ENCODE data around the gene PIH1D2. TPM values are rescaled to one million over a fixed set of nuclear protein-coding genes. Genes with fewer than 3 reads are reported as not detected.

The PIH1D2 gene, protein sequence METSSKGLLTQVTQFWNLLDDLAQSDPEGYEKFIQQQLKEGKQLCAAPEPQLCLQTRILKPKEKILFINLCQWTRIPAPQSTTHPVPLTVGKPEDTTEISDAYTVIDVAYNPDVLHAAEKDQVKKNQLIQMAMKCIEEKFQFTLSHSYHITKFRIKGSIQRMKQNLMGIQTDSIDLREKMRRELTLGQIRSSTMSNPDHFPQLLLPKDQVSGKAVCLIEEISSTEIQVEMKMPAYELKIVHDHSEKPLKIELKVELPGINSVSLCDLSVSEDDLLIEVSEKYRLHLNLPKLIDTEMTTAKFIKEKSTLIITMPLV
- total RNA-seq (2012; rRNA removed) (1.1 and 2.2 TPM in 2 replicates), polyA plus RNA-seq (2012; rRNA removed) (0.89 and 1.1 TPM in 2 replicates), Bru-seq, nascent RNA (percentile 27 among the genes with signal in this experiment), BruChase-seq, experiment 1, labeled RNA remaining after a 6-hour chase (percentile 30 among the genes with signal in this experiment), BruChase-seq, experiment 2, labeled RNA remaining after a 2-hour chase (percentile 31 among the genes with signal in this experiment)
- 0.13 and 0.23 TPM in 2 replicates for polyA plus RNA-seq (2012; cell fraction: cytosol; rRNA removed)
- 0.13 and 1.3 TPM in 2 replicates for polyA plus RNA-seq (2012; cell fraction: nucleus; rRNA removed; ENCODE audit: low replicate concordance)
- long read RNA-seq = 0 reads

DNA sequence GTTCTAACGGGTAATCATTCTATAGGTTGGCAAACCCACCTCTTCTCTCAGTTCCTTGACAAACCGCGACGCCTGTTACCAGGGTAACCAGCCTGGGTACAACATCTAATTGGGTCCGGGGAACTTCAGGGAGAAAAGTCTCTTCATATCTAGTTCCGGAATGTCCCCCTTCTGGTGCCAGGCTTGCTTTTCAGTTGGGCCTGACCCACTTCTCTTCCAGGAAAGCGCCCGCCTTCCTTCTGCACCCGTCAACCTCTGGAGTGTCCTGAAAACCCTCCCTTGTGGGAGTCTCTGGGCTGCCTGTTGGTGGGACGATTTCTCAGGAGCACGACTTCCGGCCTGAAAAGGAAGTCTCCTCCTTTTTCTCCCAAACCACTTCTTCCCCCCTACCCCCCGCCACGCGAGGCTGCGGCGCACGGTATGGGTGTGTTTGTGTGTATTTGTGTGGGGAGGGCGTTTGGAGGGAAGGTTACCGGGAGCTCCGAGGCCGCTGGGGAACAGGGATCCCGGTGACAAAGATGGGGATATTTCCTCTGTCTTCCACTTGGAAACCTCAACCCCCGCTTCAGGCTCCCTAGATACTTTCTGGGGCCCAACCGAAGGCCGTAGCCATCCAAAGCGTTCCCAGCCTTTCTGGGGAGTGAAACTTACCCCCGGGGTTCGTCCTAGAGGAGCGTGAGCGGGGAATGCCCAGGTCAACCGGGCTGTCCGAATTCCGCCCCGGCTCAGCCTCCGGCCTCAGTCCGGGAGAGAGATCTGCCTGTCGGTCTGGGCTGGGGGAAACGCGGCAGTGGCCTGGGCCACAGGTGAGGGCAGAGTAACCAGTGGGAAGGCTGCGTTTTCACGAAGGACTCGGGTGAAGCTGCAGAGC lies at the start of gene PIH1D2, which contains the start of gene NKAPD1:
Gene PIH1D2, minus strand, starts transcription at position 77 of the 871 bp plus-strand sequence. CDS start 843 bp downstream, outside the sequence.
Gene NKAPD1, plus strand, starts transcription at position 359 of the 871 bp plus-strand sequence. CDS start 1,276 bp downstream, outside the sequence.
- Histone ChIP-seq H3K4me1 (ENCODE audit: control insufficient read depth, insufficient read depth, low read length) (no peaks in the 10 kb centered on the region), H3K9ac (ENCODE audit: low read depth, low read length) (peak within 1 kb of the TSS; percentile 87), H3K27me3 (ENCODE audit: control insufficient read depth, insufficient read depth, low read length) (no peaks in the 10 kb centered on the region), H3K9me3 (ENCODE audit: control insufficient read depth, insufficient read depth, low read length) (no peaks in the 10 kb centered on the region), H3K4ac (ENCODE audit: low read depth, low read length) (peak within 1 kb of the TSS; percentile 84), H3K56ac (ENCODE audit: extremely low read depth, insufficient read depth, low read length) (peak within 1 kb of the TSS; percentile 88), H3K79me1 (ENCODE audit: low read depth in 1 of 2, low read length in 2 of 2) (peaks cover 10 to 25% of the 10 kb centered on the region in 2 experiments; a peak in 3 of 4 replicates), H3K27ac (ENCODE audit: insufficient read depth, low read length) (peak within 1 kb of the TSS; percentile 85), H2BK15ac (ENCODE audit: low read depth, low read length) (no peak within 1 kb of the TSS), H2BK20ac (ENCODE audit: low read depth, low read length) (0 out of 2 replicates have a peak within 1 kb of the TSS, but pooled peaks have one; percentile 47), H3K14ac (replicated peaks; ENCODE audit: low read depth, low read length) (peak within 1 kb of the TSS; percentile 93), H2BK120ac (ENCODE audit: low read depth, low read length) (peak within 1 kb of the TSS; percentile 86), H2AK9ac (replicated peaks; ENCODE audit: low read depth, low read length, poor library complexity) (peak within 1 kb of the TSS; percentile 95), H2BK5ac (ENCODE audit: low read depth, low read length, poor library complexity, severe bottlenecking) (peak within 1 kb of the TSS; percentile 94), H3K4me3 (ENCODE audit: insufficient read depth, low read depth, low read length) (peak within 1 kb of the TSS; percentile 80), H3K23ac (ENCODE audit: low read depth, low read length) (peak within 1 kb of the TSS; percentile 88), H4K8ac (ENCODE audit: low read depth in 2 of 2, low read length in 2 of 2) (peak within 1 kb of the TSS; percentile 60 to 94), H3K4me2 (ENCODE audit: low read depth, low read length) (peak within 1 kb of the TSS; percentile 92), H3K9me1 (ENCODE audit: insufficient read depth, low read length) (no peaks in the 10 kb centered on the region), H2AFZ (replicated peaks; ENCODE audit: low read length, poor library complexity) (peak within 1 kb of the TSS; percentile 94), H4K91ac (ENCODE audit: insufficient read depth, low read depth, low read length) (peak within 1 kb of the TSS; percentile 95), H3K36me3 (ENCODE audit: control insufficient read depth, insufficient read depth, low read length) (peaks cover 4% of the 10 kb centered on the region), H4K20me1 (ENCODE audit: insufficient read depth, low read length) (no peaks in the 10 kb centered on the region), H3K18ac (ENCODE audit: low read depth, low read length) (peak within 1 kb of the TSS; percentile 83), H4K5ac (ENCODE audit: low read depth, low read length) (peak within 1 kb of the TSS; percentile 96), H2AK5ac (ENCODE audit: low read depth, low read length) (peak within 1 kb of the TSS; percentile 22)
- ChIA-PET CTCF (no interaction called here), POLR2A (ENCODE audit: unreplicated experiment) (no interaction called here)
- no peak for TF ChIP-seq FOS (IDR thresholded peaks at IDR 0.05; ENCODE audit: low read depth, low read length)
- TF ChIP-seq POLR2A (IDR thresholded peaks at IDR 0.05; ENCODE audit: low read depth, low read length) = no peak
- TF ChIP-seq MAZ (IDR thresholded peaks at IDR 0.05; ENCODE audit: borderline replicate concordance, low read depth, low read length) = peak; percentile 44; the same call in 1 of the 2 replicates
- TF ChIP-seq CEBPB (IDR thresholded peaks at IDR 0.05; ENCODE audit: low read depth, low read length) = no peak
- TF ChIP-seq MXI1 (IDR thresholded peaks at IDR 0.05; ENCODE audit: borderline replicate concordance, low read depth, low read length) = peak; percentile 90; the same call in 1 of the 2 replicates
- no peak for TF ChIP-seq NFE2L2 (IDR thresholded peaks at IDR 0.05; ENCODE audit: low read depth, low read length)
- 0% methylated on average over 11 of the region's 43 CpGs; no CpG with 5 or more reads in 1 of the 2 experiments for WGBS, 2 experiments (ENCODE audit: extremely low coverage in 2 of 2, insufficient read length in 1 of 2)
- DNase-seq = peak; percentile 88
- in situ Hi-C loops (cut with MboI; ENCODE audit: low sequenced_read_pairs) = no loop called here
- BruUV-seq (replicated peaks) = TSS peak; percentile 66
- dilution Hi-C loops (cut with HindIII; ENCODE audit: low sequenced_read_pairs, unreplicated experiment) = no loop called here
- intact Hi-C loops (cut with micrococcal nuclease) = loop anchor here (1.0 to 2.0 kb wide), 2 partner anchors 101 to 195 kb away; partner anchors contain the start of genes BCO2, CFAP68 and FDXACB1
- peak; percentile 94 for ATAC-seq (ENCODE audit: low read depth)
